ENCODE measurements around the gene DGLUCY. TPM values are rescaled to one million over a fixed set of nuclear protein-coding genes. Genes with fewer than 3 reads are reported as not detected.
"Not testable (repeated sequence)": the region's sequence is repeated elsewhere in the genome, so short reads cannot be mapped to it uniquely, and the experiment has no call there.

Gene DGLUCY
- total RNA-seq, 1 donor = 97.5 TPM

DNA sequence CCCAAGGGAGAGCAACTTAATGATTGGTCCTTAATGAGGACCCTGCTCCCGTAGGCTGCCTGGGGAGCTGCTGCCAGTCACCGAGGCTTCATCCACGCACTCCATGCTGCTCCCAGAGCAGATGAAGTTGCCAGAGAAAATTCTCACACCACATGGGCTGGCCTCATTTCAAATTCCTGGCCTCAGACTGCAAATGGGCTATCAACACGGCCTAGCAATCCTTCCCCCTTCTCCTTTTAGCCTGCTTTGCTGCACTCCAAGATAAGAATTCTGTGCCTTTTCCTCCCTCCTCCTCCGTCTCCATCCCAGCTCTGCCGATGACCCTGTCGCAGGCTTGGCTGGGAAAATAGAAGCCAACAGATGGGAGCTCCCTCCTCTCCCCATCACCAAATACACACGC is 10.8 kb upstream of the DGLUCY start:
- DNase-seq (ENCODE audit: low read depth in 2 of 3, low spot score in 2 of 3) = no peak

GRCh38 chr14:91108941-91109611 is 4.8 kb upstream of the DGLUCY start:
- peak; percentile 24 to 73 (median 41) for DNase-seq (ENCODE audit: low read depth in 2 of 3, low spot score in 2 of 3)

GRCh38 chr14:91111443-91111842 is 2.4 kb upstream of the DGLUCY start:
- DNase-seq (ENCODE audit: low read depth in 2 of 3, low spot score in 2 of 3) = no peak

DNA sequence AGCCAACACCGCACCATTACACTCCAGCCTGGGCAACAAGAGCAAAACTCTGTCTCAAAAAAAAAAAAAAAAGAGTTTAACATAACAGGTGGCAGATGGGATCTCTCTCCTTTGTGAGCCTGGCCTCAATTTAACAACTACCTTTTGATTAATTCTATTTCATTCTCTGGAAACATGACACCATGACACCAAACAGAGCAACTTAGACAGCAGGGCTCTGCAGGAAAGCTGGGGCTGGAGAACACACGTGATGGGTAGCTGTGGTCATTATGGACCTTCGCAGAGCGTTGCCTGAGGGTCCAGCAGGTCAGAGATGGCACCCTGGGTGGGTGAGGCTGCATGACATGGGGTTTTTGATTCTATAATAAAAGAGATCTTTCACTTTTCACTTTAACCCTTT is 1.7 kb upstream of the DGLUCY start:
- no peak for DNase-seq (ENCODE audit: low read depth in 2 of 3, low spot score in 2 of 3)

DNA sequence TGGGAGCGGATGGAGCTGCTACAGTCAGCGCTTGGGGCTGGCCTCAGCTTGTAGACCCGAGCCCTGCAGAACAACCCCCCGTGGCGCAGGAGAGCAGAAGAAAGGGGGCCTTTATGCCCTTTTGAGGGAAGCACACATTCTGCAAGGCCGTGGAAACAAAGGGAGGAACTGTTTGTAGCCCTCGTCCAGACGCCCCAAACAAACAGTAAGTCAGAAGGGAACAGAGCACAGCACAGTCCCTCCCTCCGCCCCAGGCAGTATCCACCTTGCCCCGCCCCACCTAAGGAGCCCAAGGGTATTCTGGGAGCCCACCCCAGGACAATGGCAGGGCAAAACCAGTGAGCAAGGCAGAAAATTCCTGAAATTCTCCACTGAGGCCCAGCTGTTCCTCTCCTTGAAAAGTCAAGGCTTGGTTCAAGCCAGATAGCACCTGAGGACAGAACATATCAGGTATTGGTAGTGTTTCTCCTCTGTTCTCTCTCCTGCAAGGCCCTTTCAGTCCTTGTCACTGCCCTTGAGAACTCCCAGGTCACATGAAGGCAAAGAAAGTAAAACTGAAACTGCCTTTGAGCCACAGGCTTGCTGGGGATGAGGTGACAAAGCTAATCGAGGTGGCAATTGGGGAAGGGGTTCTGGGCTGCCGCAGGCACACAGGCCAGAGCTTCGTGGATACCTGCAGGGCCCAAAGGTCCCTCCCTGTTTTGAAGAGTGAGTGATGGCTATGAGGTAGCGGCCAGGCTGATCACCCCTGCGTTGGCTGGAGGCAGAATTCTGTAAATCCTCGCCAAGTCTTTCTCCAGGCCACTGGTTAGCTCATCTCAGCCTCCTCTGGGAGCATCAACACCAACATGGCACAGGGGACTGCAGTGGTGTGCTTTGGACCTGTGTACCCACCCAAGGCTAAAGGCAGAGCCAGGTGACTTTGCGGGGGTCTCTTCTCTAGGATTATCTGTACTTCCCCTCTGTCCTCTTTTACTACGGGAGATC is 499 bp downstream of the DGLUCY start:
- DNase-seq (ENCODE audit: low read depth in 2 of 3, low spot score in 2 of 3) = peak; percentile 40 to 89 (median 84)

DNA sequence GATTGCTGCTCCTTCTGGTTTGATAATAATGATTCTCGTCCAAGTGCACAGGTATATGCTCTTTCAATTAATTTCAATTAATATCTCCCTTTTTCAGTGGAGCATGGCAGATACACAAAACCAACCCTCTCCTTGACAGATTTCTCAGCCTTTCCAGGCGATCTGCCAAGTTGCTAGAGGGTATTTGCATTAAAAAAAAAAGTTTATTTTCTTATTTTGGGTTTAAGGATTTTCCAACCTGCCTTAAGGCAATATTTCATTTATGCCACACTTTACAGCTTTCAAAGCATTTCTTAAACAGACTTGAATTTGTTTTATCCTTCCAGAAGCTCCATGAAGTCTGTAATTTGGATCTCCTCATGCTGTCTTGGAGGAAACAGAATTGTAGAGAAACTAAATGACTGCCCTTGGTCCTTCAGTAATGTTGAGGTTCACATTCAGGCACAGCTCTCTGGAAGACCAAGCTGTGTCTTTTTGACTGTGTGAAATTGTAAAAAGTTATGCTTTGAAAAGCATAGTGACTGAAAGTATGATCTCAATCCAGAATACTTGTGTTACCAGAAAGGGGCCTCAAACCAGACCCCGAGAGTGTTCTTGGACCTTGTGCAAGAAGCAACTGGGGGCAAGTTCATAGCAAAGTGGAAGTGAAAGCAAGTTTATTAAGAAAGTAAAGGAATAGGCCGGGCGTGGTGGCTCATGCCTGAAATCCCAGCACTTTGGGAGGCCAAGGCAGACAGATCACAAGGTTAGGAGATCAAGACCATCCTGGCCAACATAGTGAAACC is 2.3 kb downstream of the DGLUCY start:
- no peak for DNase-seq (ENCODE audit: low read depth in 2 of 3, low spot score in 2 of 3)

DNA sequence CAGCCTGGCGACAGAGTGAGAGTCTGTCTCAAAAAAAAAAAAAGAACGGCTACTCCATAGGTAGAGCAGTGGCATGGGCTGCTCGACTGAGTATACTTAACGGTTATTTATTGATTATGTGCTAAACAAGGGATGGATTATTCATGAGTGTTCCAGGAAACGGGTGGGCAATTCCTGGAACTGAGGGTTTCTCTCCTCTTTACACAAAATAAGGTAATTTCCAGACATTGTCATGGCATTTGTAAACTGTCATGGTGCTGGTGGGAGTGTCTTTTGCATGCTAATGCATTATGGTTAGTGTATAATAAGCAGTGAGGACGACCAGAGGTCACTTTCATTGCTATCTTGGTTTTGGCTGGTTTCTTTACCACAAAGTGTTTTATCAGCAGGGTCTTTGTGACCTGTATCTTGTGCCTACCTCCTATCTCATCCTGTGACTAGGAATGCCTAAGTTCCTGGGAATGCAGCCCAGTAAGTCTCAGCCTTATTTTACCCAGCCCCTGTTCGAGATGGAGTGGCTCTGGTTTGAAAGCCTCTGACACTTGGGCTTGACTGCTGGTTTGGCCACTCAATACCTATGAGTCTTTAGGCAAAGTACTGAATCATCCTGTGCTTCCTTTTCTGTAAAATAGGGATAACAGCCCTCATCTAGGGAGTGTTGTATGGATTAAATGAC is 3.2 kb downstream of the DGLUCY start:
- DNase-seq (ENCODE audit: low read depth in 2 of 3, low spot score in 2 of 3) = no peak

GRCh38 chr14:91117960-91118359 is 4.1 kb downstream of the DGLUCY start:
- no peak for DNase-seq (ENCODE audit: low read depth in 2 of 3, low spot score in 2 of 3)

- DNase-seq (ENCODE audit: low read depth in 2 of 3, low spot score in 2 of 3) = no peak
Measured at GRCh38 chr14:91118511-91119068, 4.7 kb downstream of the DGLUCY start.

- DNase-seq (ENCODE audit: low read depth in 2 of 3, low spot score in 2 of 3) = no peak
Measured at GRCh38 chr14:91119556-91120311, 5.9 kb downstream of the DGLUCY start.

GRCh38 chr14:91123201-91123600 is 9.3 kb downstream of the DGLUCY start:
- DNase-seq (ENCODE audit: low read depth in 2 of 3, low spot score in 2 of 3) = no peak

GRCh38 chr14:91124406-91125270 is 10.8 kb downstream of the DGLUCY start:
- not testable (repeated sequence) for DNase-seq (ENCODE audit: low read depth in 2 of 3, low spot score in 2 of 3)

- peak in 2 of 3 donors; percentile 29 to 51 for DNase-seq (ENCODE audit: low read depth in 2 of 3, low spot score in 2 of 3)
Measured at GRCh38 chr14:91125271-91125660, 11.4 kb downstream of the DGLUCY start.

GRCh38 chr14:91125801-91126200 is 11.9 kb downstream of the DGLUCY start:
- DNase-seq (ENCODE audit: low read depth in 2 of 3, low spot score in 2 of 3) = no peak

DNA sequence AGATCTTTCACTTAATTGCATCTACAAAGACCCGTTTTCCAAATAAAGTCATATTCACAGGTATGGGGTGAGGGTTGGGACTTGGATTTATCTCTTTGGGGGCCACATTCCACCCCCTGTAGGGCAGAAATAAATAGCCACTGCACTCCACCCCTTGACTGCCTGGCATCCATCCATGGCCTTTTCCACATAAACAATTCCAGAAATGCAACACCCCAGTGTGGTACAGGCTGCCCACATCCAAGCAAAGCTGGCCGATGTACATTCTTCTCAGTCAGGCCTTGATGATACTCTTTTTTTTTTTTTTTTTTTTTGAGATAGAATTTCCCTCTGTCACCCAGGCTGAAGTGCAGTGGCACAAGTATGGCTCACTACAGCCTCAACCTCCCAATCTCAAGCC is 12.9 kb downstream of the DGLUCY start:
- DNase-seq (ENCODE audit: low read depth in 2 of 3, low spot score in 2 of 3) = no peak

- DNase-seq (ENCODE audit: low read depth in 2 of 3, low spot score in 2 of 3) = no peak
Measured at GRCh38 chr14:91127401-91127801, 13.5 kb downstream of the DGLUCY start.

DNA sequence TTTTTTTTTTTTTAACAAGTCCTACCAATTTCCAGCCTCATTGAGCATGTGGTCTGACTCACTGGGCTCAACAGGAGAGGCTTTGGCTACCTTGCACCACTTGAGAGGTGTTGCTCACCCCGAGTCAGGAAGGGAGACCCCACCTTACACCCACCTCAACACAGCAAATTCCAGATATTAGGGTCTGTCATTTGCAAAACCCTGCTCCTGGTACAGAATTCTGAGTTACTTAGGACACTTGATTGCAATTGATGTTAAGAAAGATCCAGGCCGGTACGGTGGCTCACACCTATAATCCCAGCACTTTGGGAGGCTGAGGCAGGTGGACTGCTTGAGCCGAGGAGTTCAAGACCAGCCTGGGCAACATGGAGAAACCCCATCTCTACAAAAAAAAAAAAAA is 14.1 kb downstream of the DGLUCY start:
- no peak for DNase-seq (ENCODE audit: low read depth in 2 of 3, low spot score in 2 of 3)

GRCh38 chr14:91128699-91129098 is 14.8 kb downstream of the DGLUCY start:
- no peak for DNase-seq (ENCODE audit: low read depth in 2 of 3, low spot score in 2 of 3)

DNA sequence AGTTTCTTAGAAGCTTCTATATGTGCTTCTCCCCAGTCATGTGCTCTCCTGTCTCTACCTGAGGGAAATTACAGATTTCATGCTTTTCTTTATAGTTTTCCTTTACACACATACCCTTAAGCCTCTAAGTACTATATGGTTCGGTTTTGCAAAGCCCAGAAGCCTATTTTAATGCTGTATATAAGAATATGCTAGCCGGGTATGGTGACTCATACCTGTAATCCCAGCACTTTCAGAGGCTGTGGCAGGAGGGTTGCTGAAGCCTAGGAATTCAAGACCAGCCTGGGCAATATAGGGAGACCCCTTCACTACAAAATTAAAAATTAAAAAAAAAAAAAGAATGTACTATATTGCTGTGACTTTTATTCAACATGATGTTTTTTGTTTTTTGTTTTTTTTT is 15.4 kb downstream of the DGLUCY start:
- DNase-seq (ENCODE audit: low read depth in 2 of 3, low spot score in 2 of 3) = no peak

Data from hematopoietic multipotent progenitor cell (in vitro differentiated cells).